ENCODE measurements around the gene OXTR. TPM values are rescaled to one million over a fixed set of nuclear protein-coding genes. Genes with fewer than 3 reads are reported as not detected.

Gene OXTR
- total RNA-seq (2014; rRNA removed) = 17.7 and 18.2 TPM in 2 replicates
- 51.4 TPM for polyA plus RNA-seq (2012)

DNA sequence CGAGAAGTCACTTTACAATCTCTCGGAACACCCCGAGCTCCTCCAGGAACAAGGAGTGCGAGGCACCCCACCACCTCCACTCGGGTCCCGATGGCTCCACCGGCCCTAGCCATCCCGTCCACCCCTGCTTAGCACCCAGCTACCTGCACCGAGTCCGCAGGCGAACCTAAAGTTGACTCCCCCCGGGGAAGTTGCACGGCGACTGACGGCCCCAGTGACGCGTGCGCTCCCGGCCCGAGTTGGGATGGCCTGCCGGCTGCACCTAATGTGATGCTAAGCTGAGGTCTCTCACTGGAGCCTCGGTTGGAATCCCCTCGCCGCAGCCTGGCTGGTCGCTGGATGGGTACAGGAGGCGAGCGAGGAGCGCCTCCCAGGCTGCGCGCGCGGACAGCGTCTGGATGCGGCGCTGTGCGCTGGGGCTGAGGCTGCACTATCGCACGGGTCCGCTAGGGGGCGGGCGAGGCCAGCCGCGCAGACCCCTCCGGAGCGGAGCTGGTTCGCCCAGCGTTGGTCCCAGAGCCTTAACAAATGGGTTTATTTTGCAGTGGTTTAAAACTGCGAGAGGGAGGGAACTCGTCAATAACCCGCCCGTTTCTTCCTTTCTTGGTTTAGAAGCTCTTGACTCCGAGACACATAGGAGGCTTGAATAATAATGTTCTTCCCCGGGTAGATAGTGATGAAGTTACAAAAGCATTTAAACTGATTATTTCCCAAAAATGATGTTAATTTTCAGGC is at the start of gene OXTR:
Gene OXTR (minus strand): TSS at position 526 of the 735 bp plus-strand sequence. CDS start 1,426 bp downstream, outside the sequence.
- DNase-seq (ENCODE audit: low read depth) = peak; percentile 79

DNA sequence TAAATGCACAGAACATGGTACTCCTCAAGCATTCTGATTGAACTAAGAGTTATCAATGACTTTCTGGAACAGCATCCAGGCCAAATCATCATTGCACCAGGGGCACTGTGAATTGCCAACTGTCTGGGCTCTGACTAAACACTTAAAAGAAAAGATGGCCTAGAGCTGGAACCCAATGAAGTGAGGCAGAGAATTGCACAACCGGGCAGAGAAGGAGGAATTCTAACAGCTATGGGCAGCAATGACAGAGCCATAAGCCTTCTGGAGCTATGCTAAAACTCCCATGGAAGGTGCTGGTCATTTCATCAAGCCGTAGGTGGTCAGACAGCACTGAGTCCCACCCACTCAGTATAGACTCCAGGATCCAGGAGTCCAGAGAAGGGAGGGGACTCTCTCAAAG is 48.1 kb upstream of the OXTR start:
- DNase-seq (ENCODE audit: low read depth) = no peak

- peak; percentile 26 for DNase-seq (ENCODE audit: low read depth)
Measured at GRCh38 chr3:8816106-8816505, 46.7 kb upstream of the OXTR start.

- DNase-seq (ENCODE audit: low read depth) = no peak
Measured at GRCh38 chr3:8813411-8813810, 44.0 kb upstream of the OXTR start.

DNA sequence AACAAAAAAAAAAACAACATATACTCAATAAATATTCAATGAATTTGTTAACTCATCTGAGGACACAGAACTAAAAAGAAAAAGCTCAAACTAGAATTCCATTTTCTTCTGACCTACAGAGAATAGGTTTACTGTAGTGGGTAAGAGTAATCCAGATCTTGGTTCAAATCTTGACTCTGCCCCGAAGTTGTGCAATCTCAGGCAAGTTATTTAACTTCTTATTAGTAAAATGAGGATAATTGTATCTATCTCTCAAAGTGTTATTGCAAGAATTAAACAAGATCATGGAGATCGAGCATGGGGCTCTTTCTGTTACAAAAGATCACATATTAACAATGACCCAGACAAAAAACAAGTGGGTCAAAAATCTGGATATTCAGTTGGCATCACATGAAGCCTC is 41.1 kb upstream of the OXTR start:
- DNase-seq (ENCODE audit: low read depth) = no peak

DNA sequence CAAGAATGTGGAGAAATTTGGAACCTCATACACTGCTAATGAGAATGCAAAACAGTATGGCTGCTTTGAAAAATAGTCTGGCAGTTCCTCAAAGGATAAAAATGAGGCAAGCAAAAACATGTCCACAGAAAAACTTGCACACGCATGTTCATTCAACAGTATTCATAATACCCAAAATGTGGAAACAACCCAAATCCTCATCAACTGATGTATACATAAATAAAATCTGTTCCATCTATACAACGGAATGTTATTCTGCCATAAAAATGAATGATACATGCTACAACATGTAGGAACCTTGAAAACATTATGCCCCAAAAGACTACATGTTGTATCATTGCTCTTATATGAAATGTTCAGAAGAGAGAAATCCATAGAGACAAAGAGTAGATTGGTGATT is 36.4 kb upstream of the OXTR start:
- DNase-seq (ENCODE audit: low read depth) = no peak

DNA sequence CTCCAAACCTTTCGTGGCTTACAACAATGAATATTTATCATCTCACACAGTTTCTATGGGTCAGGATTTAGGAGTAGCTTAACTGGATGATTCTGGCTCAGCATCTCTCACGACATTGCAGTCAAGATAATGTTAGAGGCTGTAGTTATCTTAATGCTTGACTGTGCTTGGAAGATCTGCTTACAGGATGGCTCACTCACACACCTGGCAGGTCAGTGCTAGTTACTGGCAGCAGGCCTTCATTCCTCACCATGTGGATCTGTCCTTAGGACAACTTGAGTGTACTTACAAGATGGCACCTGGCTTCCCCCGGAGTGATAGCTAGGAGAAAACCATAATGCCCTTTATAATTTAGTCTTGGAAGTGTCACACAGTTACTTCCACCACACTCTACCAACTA is 32.8 kb upstream of the OXTR start:
- DNase-seq (ENCODE audit: low read depth) = no peak

DNA sequence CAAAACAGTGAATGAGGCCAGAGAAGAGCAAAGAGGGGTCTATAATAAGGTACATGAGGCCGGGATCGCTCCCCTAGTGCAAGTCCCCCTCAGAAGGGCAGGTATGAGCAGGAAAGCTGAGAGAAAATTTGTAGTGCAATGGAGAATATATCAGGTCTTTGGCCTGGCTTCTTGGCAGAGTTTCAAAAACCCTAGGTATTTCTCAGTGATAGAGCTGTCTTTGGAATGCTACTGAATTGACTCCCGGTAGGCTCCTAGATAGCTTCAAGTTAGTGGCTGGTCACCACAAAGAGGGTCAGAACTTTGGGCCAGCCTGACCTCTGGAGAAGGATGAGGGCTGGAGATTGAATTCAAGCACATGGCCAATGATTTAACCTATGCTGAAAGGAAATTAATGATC is 30.6 kb upstream of the OXTR start:
- DNase-seq (ENCODE audit: low read depth) = no peak

DNA sequence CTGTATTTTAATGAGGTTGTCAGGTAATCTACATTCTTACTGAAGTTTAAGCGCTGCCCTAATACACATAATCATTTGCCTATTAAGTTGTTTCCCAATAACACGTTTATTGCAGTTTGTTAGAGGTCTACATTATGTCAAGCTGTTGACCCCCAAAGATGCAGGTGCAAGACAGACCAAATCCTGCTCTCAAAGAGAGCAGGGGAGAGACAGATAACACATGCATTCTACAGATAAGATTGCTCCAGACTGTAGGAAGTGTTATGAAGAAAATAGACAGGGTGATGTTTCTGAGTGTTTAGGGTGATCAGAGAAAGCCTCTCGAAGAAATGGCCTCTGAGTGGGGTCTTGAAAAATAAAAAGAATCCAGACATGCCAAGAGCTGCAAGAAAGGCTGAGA is 24.8 kb upstream of the OXTR start:
- no peak for DNase-seq (ENCODE audit: low read depth)

GRCh38 chr3:8793242-8793641 is 23.8 kb upstream of the OXTR start:
- DNase-seq (ENCODE audit: low read depth) = peak; percentile 72

DNA sequence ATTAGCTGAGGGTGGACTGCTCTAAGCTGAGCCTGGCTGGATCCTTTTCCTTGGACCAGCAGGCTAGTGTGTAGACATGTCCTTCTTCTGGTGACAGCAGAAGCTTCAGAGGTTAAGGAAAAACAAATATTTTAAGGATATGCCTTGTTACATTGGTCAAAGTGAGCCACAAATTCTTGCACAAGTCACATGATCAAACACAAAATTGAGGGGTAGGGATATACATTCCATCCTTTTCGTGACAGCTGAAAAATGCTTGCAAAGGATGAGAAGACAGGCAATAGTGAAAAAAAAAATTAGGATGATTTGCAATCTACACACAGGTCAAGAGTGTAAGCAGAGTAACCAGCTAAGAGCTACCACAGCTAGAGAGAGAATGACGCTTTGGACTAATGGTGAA is 21.1 kb upstream of the OXTR start:
- no peak for DNase-seq (ENCODE audit: low read depth)

- no peak for DNase-seq (ENCODE audit: low read depth)
Measured at GRCh38 chr3:8784676-8785435, 15.4 kb upstream of the OXTR start.

DNA sequence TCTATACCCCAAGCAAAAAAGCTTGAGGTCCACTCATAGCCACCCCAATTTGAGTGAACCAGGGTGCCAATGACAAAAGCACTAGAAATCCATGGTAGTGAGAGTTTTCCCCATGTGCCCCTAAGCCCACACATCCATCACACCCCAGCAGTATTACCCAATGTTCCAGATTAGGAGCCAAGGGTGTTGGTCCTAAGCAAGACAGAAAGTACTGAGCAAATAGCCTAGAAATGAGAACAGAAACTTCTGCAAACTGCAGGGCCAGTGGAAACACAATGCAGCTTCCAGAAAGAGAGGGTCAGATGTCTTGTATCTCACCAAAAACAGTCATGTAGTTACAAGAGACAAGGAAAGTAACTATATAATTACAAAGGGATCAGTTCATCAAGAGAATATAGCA is 10.9 kb upstream of the OXTR start:
- DNase-seq (ENCODE audit: low read depth) = no peak

GRCh38 chr3:8778475-8778874 is 9.1 kb upstream of the OXTR start:
- DNase-seq (ENCODE audit: low read depth) = no peak

DNA sequence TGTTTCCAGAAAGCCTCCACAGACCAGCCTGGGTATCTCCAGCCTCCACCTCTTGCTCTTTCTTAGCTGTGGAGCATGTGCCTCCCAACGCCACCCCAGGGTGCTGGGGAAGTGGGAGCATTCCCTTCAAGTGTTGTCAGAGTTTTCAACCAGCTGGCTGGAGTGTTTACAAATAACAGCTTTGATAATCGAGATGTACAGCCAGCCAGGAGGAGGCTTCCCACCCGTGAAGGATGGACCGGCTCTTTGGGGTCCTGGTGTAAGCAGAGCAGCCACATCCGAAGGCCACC is 8.5 kb upstream of the OXTR start:
- no peak for DNase-seq (ENCODE audit: low read depth)

DNA sequence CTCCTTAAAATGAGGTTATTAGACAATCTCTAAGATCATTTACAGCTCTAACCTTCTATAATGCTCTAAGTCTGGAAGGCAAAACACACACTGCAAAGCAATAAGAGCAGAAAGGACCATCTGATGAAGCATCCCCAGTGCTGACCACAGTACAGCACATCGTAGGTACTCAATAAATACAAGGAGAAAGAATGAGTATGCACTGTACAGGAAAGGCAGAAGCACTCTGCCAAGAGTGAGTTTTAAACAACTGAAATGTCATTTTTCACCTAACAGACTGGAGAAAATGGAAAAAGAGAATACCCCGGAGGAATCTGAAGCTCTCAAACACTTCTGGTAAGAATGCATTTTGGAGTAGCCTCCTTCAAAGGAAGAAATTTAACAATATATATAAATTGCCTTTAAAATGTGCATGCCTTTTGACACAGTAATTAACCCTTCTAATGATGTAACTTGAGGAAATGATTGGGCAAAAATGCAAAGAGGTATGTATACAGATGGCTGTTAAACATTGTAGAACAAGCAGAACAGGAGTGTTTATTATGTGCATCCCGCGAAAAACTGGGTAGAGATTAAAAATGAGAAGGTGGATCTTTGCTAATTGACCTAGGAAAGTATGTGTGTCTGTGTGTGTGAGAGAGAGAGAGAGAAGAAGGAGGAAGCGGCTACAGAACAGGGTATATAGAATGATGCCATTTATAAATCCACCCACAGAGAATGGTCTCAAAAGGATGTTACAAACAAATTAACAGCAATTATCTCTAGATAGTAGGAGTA is 8.0 kb upstream of the OXTR start:
- DNase-seq (ENCODE audit: low read depth) = no peak

GRCh38 chr3:8776406-8776805 is 7.0 kb upstream of the OXTR start:
- DNase-seq (ENCODE audit: low read depth) = no peak

GRCh38 chr3:8775602-8776001 is 6.2 kb upstream of the OXTR start:
- no peak for DNase-seq (ENCODE audit: low read depth)

DNA sequence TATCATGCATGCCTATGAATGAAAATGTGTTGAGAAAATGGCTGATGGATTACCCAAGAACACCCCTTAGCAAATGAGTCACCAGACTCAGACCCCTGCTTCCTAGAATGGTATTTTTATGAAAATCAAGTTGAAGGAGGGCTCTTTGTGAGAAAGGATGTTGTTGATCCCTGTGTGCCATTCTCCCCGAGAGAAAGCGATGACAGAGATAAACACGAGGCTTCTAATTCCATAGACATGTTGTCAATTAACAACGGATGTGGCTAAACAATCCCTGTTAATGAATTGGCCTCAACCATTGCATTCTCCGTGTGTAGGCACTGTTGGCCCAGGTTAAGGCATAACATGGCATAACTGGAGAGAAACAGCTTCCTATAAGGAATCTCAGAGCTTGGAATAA is 5.8 kb upstream of the OXTR start:
- DNase-seq (ENCODE audit: low read depth) = no peak

DNA sequence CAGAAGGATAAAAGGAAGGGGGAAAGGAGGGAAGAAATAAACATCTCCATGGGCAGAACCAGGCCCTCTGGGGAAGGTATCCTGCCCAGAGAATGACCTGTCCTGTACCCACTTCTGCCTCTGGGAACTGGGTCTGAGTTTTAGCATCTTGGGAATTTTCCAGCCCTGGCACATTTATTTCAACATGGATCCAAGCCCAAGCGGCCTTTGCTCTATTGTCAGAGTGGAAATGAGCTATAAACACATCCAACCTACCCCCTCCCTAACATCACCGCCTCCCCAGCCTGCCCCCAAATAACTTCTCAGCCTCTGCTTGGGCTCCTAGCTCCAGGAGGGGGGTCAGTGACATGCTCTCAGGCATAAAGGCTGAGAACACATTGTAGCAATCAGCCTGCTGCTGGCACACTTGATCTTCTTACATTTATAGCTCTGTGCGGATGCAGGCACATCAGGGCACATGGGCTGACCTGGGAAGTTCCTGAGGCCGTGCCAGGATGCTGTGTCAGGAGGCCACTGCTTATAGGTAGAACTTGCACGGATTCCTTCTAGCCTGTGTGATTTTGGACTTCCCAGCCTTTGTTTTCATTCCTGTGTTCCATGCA is 4.6 kb upstream of the OXTR start:
- no peak for DNase-seq (ENCODE audit: low read depth)

DNA sequence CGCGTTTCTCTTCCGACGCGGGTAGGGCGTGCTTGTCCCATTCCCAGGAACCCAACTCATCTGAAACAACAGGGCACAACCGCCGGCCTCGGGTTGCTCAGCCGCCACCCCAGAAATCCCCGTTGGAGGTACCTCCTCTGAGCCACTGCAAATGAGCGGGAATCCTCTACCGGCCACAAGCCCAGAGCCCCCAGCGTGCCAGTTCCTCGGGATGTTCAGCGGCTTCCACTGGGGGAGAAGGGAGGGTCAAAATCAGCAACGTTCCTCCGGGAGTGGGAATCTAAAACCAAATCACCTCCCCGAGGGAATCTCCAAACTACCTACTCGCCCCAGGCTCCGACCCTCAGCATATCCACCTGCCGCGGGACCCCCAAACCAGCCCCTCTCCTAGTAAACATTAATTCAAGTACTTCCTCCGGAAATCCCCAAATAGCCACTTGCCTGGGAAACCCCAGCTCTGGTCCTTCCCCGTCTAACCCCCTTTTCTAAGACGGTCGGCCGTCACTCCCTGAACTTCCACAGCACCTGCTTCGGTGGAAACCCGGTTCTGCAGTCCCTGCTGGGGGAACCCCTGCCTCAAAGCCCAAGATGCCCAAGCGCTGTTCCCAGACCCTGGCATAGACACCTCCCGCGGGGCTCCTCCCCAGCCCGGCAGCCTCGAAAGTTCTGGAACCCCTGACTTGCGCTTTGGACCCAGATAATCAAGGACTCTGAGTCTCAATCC is 887 bp downstream of the OXTR start:
- no peak for DNase-seq (ENCODE audit: low read depth)
